AG08396 (cell line): ENCODE results near the gene ZNF829.

Experiments
- DNase-seq: peaks from one replicate; pipeline ENCODE4 v3.0.0; 2012; ENCODE audit warnings: low spot score, mixed read lengths

ZNF829 gene

GRCh38 chr19:36915992-36916830, at the start of gene ZNF829, which contains the start of gene ZNF568:
Gene ZNF829, minus strand, starts transcription at chr19:36916291. Its CDS starts 1,124 bp downstream, at chr19:36915167.
Gene ZNF568, plus strand, starts transcription at chr19:36916332. Its CDS starts 6,439 bp downstream, at chr19:36922771.
- DNase-seq = peak; percentile 87

- no peak for DNase-seq
These were observed 47.2 kb upstream of the ZNF829 start for GRCh38 chr19:36963280-36963679.

- no peak for DNase-seq
These were observed 46.3 kb upstream of the ZNF829 start for GRCh38 chr19:36962346-36962745.

GRCh38 chr19:36950335-36951119, 34.4 kb upstream of the ZNF829 start:
- DNase-seq = no peak

- DNase-seq = peak; percentile 3
These were observed 23.1 kb upstream of the ZNF829 start for GRCh38 chr19:36939153-36939552.

GRCh38 chr19:36931684-36932083, 15.6 kb upstream of the ZNF829 start:
- DNase-seq = no peak

GRCh38 chr19:36918090-36918489, 2.0 kb upstream of the ZNF829 start:
- DNase-seq = no peak

- DNase-seq = peak; percentile 39
These were observed 900 bp upstream of the ZNF829 start for GRCh38 chr19:36916991-36917390.

GRCh38 chr19:36898422-36898821, 17.7 kb downstream of the ZNF829 start:
- DNase-seq = no peak

- DNase-seq = no peak
These were observed 21.2 kb downstream of the ZNF829 start for GRCh38 chr19:36894849-36895383.

- no peak for DNase-seq
These were observed 24.2 kb downstream of the ZNF829 start for GRCh38 chr19:36891768-36892357.

GRCh38 chr19:36876993-36877938, 38.8 kb downstream of the ZNF829 start:
- no peak for DNase-seq

- no peak for DNase-seq
These were observed 64.2 kb downstream of the ZNF829 start for GRCh38 chr19:36851898-36852297.

GRCh38 chr19:36850559-36851442, 65.3 kb downstream of the ZNF829 start, which contains the start of gene ZNF345:
Gene ZNF345, plus strand, starts transcription at chr19:36850876. Its CDS starts 25,955 bp downstream, at chr19:36876831.
- DNase-seq = peak; percentile 88

- DNase-seq = peak; percentile 89
These were observed 66.2 kb downstream of the ZNF829 start for GRCh38 chr19:36849701-36850558.

GRCh38 chr19:36847968-36848367, 68.1 kb downstream of the ZNF829 start:
- no peak for DNase-seq

- DNase-seq = peak; percentile 12
These were observed 77.2 kb downstream of the ZNF829 start for GRCh38 chr19:36838784-36839324.
